ENCODE results near the gene MUC7.

Gene MUC7

DNA sequence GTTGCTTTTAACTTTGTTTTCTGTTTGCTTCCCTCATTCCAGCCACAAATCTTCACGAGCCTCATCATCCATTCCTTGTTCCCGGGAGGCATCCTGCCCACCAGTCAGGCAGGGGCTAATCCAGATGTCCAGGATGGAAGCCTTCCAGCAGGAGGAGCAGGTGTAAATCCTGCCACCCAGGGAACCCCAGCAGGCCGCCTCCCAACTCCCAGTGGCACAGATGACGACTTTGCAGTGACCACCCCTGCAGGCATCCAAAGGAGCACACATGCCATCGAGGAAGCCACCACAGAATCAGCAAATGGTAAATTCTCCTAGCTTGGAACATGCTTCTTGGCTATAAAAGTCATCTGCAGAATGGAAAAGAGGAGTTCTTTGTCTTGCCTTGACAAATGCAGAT, 59.0 kb downstream of the MUC7 start:
- no peaks in the 10 kb centered on the region for H3K4me1 ChIP-seq (ENCODE audit: low read depth, poor library complexity, severe bottlenecking)
- TF ChIP-seq, protein P1, sequence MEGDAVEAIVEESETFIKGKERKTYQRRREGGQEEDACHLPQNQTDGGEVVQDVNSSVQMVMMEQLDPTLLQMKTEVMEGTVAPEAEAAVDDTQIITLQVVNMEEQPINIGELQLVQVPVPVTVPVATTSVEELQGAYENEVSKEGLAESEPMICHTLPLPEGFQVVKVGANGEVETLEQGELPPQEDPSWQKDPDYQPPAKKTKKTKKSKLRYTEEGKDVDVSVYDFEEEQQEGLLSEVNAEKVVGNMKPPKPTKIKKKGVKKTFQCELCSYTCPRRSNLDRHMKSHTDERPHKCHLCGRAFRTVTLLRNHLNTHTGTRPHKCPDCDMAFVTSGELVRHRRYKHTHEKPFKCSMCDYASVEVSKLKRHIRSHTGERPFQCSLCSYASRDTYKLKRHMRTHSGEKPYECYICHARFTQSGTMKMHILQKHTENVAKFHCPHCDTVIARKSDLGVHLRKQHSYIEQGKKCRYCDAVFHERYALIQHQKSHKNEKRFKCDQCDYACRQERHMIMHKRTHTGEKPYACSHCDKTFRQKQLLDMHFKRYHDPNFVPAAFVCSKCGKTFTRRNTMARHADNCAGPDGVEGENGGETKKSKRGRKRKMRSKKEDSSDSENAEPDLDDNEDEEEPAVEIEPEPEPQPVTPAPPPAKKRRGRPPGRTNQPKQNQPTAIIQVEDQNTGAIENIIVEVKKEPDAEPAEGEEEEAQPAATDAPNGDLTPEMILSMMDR (conservative IDR thresholded peaks at IDR 0.05; ENCODE audit: low read depth, low read length): no peak
- no peak overlapping the region for H2AFZ ChIP-seq (ENCODE audit: low read depth)
- H3K27me3 ChIP-seq (ENCODE audit: insufficient read depth, low read depth): no peaks in the 10 kb centered on the region
- no peaks in the 10 kb centered on the region for H3K79me2 ChIP-seq (ENCODE audit: insufficient read depth, low read depth)
- H3K27ac ChIP-seq: no peak overlapping the region
- H3K36me3 ChIP-seq (ENCODE audit: insufficient read depth): no peaks in the 10 kb centered on the region
- no peak overlapping the region for H3K4me3 ChIP-seq (IDR thresholded peaks at IDR 0.05; ENCODE audit: insufficient read depth, low read depth, low read length)
- H3K9ac ChIP-seq: no peak overlapping the region
- H3K4me2 ChIP-seq: no peak overlapping the region
- no peaks in the 10 kb centered on the region for H4K20me1 ChIP-seq (ENCODE audit: insufficient read depth)

GRCh38 chr4:70531981-70532380, 60.0 kb downstream of the MUC7 start:
- no peak overlapping the region for H3K27ac ChIP-seq
- TF ChIP-seq, protein P1 (conservative IDR thresholded peaks at IDR 0.05; ENCODE audit: low read depth, low read length): 0 out of 2 replicates have a peak, but pooled peaks have one; percentile 38
- no peak overlapping the region for H3K4me3 ChIP-seq (IDR thresholded peaks at IDR 0.05; ENCODE audit: insufficient read depth, low read depth, low read length)

More at GRCh38 chr4:70531981-70532380, 60.0 kb downstream of the MUC7 start:
- H3K9ac ChIP-seq: no peak overlapping the region
- no peak overlapping the region for H3K4me2 ChIP-seq
- no peak overlapping the region for H2AFZ ChIP-seq (ENCODE audit: low read depth)
- no peaks in the 10 kb centered on the region for H3K4me1 ChIP-seq (ENCODE audit: low read depth, poor library complexity, severe bottlenecking)
- H3K36me3 ChIP-seq (ENCODE audit: insufficient read depth): no peaks in the 10 kb centered on the region
- no peaks in the 10 kb centered on the region for H3K79me2 ChIP-seq (ENCODE audit: insufficient read depth, low read depth)
- no peaks in the 10 kb centered on the region for H3K27me3 ChIP-seq (ENCODE audit: insufficient read depth, low read depth)
- no peaks in the 10 kb centered on the region for H4K20me1 ChIP-seq (ENCODE audit: insufficient read depth)

Data from KMS-11 (cell line).